Breast epithelium (tissue), 3 donors: ENCODE results near the gene LPP.

Source experiments
- POLR2A ChIP-seq: fragments of 450-650 bp; IDR thresholded peaks from one replicate; pipeline ENCODE4 v1.6.1; 2016; ENCODE audit warnings: antibody characterized with exemption, mild to moderate bottlenecking, moderate library complexity
- POLR2AphosphoS5 ChIP-seq, 3 donors: sonication (generic); formaldehyde crosslinking; IDR thresholded peaks; one replicate each; pipeline ENCODE4 v1.6.1; 2017; ENCODE audit warnings: antibody characterized with exemption in 3 of 3
- TF ChIP-seq, protein P1 (sequence below), 3 donors: fragments of 450-650 bp; IDR thresholded peaks; one replicate each; pipeline ENCODE4 v1.5.1; 2016 to 2017; ENCODE audit warnings: antibody characterized with exemption in 3 of 3, mild to moderate bottlenecking in 3 of 3, moderate library complexity in 3 of 3

DNA sequence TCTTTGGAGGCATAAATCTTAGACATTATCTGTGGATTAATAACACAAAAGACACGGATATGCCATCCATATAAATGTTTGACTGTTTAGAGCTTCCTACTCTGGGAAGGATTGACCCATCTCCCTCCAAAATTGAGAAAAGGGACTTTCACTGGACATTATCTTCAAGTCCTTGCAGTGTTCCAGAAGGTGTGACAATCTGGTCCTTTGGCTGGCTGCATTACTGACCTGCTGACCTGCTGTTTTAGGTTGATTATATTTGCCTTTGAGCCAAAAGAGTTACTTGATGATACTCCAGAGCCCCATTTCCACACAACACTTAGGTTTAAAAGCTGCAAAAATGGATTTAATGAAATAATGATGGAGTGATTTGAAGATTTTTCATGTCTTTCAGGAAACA, 504.6 kb downstream of the LPP start:
- TF ChIP-seq POLR2A (no peak), POLR2AphosphoS5 (IDR thresholded peaks at IDR 0.05) (no peak)
- TF ChIP-seq, protein P1, sequence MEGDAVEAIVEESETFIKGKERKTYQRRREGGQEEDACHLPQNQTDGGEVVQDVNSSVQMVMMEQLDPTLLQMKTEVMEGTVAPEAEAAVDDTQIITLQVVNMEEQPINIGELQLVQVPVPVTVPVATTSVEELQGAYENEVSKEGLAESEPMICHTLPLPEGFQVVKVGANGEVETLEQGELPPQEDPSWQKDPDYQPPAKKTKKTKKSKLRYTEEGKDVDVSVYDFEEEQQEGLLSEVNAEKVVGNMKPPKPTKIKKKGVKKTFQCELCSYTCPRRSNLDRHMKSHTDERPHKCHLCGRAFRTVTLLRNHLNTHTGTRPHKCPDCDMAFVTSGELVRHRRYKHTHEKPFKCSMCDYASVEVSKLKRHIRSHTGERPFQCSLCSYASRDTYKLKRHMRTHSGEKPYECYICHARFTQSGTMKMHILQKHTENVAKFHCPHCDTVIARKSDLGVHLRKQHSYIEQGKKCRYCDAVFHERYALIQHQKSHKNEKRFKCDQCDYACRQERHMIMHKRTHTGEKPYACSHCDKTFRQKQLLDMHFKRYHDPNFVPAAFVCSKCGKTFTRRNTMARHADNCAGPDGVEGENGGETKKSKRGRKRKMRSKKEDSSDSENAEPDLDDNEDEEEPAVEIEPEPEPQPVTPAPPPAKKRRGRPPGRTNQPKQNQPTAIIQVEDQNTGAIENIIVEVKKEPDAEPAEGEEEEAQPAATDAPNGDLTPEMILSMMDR (IDR thresholded peaks at IDR 0.05), result no peak
